Smooth muscle cell (in vitro differentiated cells): ENCODE data around the gene NUTM2F. TPM values are rescaled to one million over a fixed set of nuclear protein-coding genes. Genes with fewer than 3 reads are reported as not detected.
"Not testable (repeated sequence)": the region's sequence is repeated elsewhere in the genome, so short reads cannot be mapped to it uniquely, and the experiment has no call there.

ENCODE experiments used
- DNase-seq: peaks from one replicate; lab custom pipeline; 2025; ENCODE audit not compliant: unreplicated experiment; lab: John Stamatoyannopoulos, UW
- H2AFZ ChIP-seq: fragments of 200-600 bp; sonication (generic); 2 replicates; pipeline ENCODE4 v1.6.0; 2016; ENCODE audit warnings: antibody characterized with exemption, low read depth, mild to moderate bottlenecking
- H3F3A ChIP-seq: fragments of 200-600 bp; sonication (generic); 2 replicates; pipeline ENCODE4 v1.6.0; 2017; ENCODE audit warnings: antibody characterized with exemption, low read depth
- H3K27ac ChIP-seq: fragments of 200-600 bp; sonication (generic); 2 replicates; pipeline ENCODE4 v1.5.1; 2016; ENCODE audit warnings: low read depth, mild to moderate bottlenecking
- H3K27me3 ChIP-seq: fragments of 200-600 bp; sonication (generic); 2 replicates; pipeline ENCODE4 v1.6.1; 2016; ENCODE audit warnings: low read depth, mild to moderate bottlenecking
- H3K36me3 ChIP-seq: fragments of 200-600 bp; sonication (generic); 2 replicates; pipeline ENCODE4 v1.5.1; 2016; ENCODE audit warnings: low read depth
- H3K4me1 ChIP-seq: fragments of 200-600 bp; sonication (generic); 2 replicates; pipeline ENCODE4 v1.5.1; 2016; ENCODE audit warnings: low read depth
- H3K4me2 ChIP-seq: fragments of 200-600 bp; sonication (generic); 2 replicates; pipeline ENCODE4 v1.6.0; 2016; ENCODE audit warnings: mild to moderate bottlenecking
- H3K4me3 ChIP-seq: fragments of 200-600 bp; sonication (generic); 2 replicates; pipeline ENCODE4 v1.5.1; 2016; ENCODE audit warnings: mild to moderate bottlenecking
- H3K79me2 ChIP-seq: fragments of 200-600 bp; sonication (generic); 2 replicates; pipeline ENCODE4 v1.6.0; 2016; ENCODE audit warnings: low read depth, mild to moderate bottlenecking
- H3K9ac ChIP-seq: fragments of 200-600 bp; sonication (generic); 2 replicates; pipeline ENCODE4 v1.6.0; 2016; ENCODE audit warnings: low read depth
- H3K9me3 ChIP-seq: fragments of 200-600 bp; sonication (generic); replicated peaks from 2 replicates; pipeline ENCODE4 v1.5.1; 2016; ENCODE audit warnings: low read depth
- H4K20me1 ChIP-seq: fragments of 200-600 bp; sonication (generic); 2 replicates; pipeline ENCODE4 v1.6.0; 2016; ENCODE audit warnings: low read depth
- WGBS: methylation state at CpG from one replicate; pipeline ENCODE4 v1.1.7; 2016; ENCODE audit warnings: low lambda C conversion rate; 5-methylcytosine and 5-hydroxymethylcytosine counted together
- polyA plus RNA-seq: library from polyadenylated mRNA; unstranded; fragments of >200 nt; fragmentation: Nextera tagmentation; extraction: Ambion mirVana; gene quantifications from 2 replicates; pipeline ENCODE4 v1.2.1, GENCODE V29; 2016
- total RNA-seq: library from RNA; depleted of rRNA; stranded (reverse); fragments of >200 nt; gene quantifications from 2 replicates; pipeline ENCODE4 v1.2.3, GENCODE V29; 2014
- TF ChIP-seq, protein P1 (sequence below): fragments of 200-600 bp; sonication (generic); IDR thresholded peaks from 2 replicates; pipeline ENCODE4 v1.5.1; 2017; ENCODE audit warnings: borderline replicate concordance, mild to moderate bottlenecking, antibody characterized with exemption; ENCODE audit not compliant: insufficient read depth, poor library complexity, severe bottlenecking

The NUTM2F gene
- total and polyA plus RNA-seq, 2 experiments from 2014 or later, result 0.09 to 0.69 TPM

DNA sequence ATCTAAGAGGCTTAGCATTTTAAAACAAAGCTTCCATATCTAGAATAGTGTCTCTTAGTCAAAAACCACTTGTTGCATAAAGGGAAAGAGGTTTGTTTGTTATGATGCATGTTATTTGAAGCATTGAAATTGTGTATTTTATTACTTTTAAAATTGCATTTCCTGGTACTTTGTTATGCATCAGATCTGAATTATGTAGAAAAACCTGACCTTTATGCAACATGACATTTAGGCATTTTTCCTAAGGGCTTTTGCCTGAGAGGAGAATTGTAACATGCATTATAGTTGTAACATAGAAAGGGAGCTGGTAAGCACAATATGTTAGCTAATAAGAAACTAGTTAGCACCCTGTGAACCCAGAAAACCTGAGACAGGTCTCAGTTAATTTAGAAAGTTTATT is 47.3 kb downstream of the NUTM2F start:
- Histone ChIP-seq H3K4me2 (no peak overlapping the region), H4K20me1 (no peaks in the 10 kb centered on the region), H3F3A (no peaks in the 10 kb centered on the region), H3K36me3 (no peaks in the 10 kb centered on the region), H2AFZ (no peak overlapping the region), H3K27me3 (no peaks in the 10 kb centered on the region), H3K27ac (no peak overlapping the region), H3K9me3 (no peaks in the 10 kb centered on the region), H3K4me3 (no peak overlapping the region), H3K79me2 (no peaks in the 10 kb centered on the region), H3K4me1 (no peaks in the 10 kb centered on the region), H3K9ac (no peak overlapping the region)
- DNase-seq, result no peak
- TF ChIP-seq, protein P1, sequence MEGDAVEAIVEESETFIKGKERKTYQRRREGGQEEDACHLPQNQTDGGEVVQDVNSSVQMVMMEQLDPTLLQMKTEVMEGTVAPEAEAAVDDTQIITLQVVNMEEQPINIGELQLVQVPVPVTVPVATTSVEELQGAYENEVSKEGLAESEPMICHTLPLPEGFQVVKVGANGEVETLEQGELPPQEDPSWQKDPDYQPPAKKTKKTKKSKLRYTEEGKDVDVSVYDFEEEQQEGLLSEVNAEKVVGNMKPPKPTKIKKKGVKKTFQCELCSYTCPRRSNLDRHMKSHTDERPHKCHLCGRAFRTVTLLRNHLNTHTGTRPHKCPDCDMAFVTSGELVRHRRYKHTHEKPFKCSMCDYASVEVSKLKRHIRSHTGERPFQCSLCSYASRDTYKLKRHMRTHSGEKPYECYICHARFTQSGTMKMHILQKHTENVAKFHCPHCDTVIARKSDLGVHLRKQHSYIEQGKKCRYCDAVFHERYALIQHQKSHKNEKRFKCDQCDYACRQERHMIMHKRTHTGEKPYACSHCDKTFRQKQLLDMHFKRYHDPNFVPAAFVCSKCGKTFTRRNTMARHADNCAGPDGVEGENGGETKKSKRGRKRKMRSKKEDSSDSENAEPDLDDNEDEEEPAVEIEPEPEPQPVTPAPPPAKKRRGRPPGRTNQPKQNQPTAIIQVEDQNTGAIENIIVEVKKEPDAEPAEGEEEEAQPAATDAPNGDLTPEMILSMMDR, result no peak

DNA sequence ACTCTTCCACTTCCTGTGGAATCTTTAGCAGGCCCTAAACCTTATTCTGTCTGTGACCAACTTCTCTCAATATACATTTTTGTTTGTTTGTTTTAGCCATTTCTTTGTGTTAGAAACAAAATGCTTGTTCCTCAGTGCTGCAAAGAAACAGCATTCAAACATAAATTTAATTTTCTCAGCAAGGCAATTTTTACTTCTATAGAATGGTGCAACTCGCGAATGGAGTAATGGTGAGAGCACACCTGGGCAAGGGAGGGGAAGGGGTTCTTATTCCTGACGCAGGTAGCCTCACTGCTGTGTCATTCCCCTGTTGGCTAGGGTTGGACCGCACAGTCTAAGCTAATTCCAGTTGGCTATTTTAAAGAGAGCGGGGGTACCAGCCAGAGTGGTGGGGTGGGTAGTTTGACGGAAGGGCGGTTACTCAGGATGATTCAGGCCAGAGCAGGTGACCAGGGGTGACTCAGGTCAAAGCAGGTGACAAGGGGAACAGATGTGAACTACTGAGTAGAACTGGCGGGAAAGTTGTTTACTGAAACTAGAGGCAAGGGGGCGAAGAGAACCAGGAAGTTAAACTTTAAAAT is 47.9 kb downstream of the NUTM2F start:
- no peaks in the 10 kb centered on the region for H3K27me3 ChIP-seq
- no peak overlapping the region for H3K4me2 ChIP-seq
- no peaks in the 10 kb centered on the region for H4K20me1 ChIP-seq
- H3K9ac ChIP-seq, result no peak overlapping the region
- no peaks in the 10 kb centered on the region for H3K36me3 ChIP-seq
- H3K4me3 ChIP-seq, result no peak overlapping the region
- H2AFZ ChIP-seq, result no peak overlapping the region
- TF ChIP-seq, protein P1, result no peak
- H3K79me2 ChIP-seq, result no peaks in the 10 kb centered on the region
- no peaks in the 10 kb centered on the region for H3F3A ChIP-seq
- no peak for DNase-seq
- H3K4me1 ChIP-seq, result no peaks in the 10 kb centered on the region
- H3K27ac ChIP-seq, result no peak overlapping the region
- WGBS, result 95% methylated on average over 9 of the region's 9 CpGs
- H3K9me3 ChIP-seq, result no peaks in the 10 kb centered on the region

DNA sequence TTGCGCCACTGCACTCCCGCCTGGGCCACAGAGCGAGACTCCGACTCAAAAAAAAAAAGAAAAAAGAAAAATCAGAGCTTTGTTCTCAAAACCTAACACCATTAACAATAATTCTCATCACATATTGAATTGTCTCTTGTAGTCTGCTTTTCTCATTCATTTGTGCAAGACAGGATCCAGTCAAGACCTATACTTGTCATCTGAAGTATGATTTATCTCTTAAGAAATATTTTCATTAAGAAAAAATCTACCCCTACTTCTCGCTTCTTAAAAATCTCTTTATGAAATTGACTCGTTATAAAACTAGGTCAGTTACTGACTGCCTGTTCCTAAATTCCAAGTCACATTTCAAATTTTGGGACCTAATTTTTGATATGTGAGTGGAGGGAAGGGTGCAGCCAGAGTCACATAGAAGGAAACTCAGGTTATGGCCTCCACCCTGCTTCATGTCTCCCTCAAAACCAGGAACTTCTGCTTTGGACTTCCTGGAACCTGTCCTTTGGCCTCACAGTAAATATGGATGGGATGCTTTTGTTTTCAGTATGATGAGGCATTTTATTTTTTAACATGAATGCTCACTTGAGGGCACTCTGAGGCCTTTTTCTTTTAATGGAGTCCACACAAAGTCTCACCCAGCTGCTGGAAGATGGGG is 50.4 kb downstream of the NUTM2F start:
- Histone ChIP-seq H3K9me3 (no peaks in the 10 kb centered on the region), H3K27ac (no peak overlapping the region)
- DNase-seq, result no peak

DNA sequence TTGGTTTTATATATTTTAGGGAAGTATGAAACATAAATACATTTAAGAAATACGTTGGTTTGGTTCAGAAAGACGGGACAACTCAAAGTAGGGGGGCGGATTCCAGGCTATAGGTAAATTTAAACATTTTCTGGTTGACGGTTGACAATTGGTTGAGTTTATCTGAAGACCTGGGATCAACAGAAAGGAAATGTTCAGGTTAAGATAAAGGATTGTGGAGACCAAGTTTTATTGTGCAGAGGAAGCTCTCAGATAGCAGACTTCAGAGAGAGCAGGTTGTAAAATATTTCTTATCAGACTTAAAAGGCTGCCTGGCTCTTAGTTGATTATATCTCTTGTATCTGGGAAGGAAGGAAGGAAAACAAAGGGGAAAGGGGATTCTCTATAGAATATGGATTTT is 51.4 kb downstream of the NUTM2F start:
- H4K20me1 ChIP-seq, H3K27ac ChIP-seq, H3K4me3 ChIP-seq, H2AFZ ChIP-seq, H3K4me1 ChIP-seq, H3F3A ChIP-seq, H3K79me2 ChIP-seq, DNase-seq, H3K4me2 ChIP-seq, H3K9ac ChIP-seq, H3K9me3 ChIP-seq, H3K27me3 ChIP-seq, H3K36me3 ChIP-seq: not testable (repeated sequence)
- whole genome bisulfite sequencing, result 66% methylated on average over 4 of the region's 4 CpGs

More for the DNA sequence above, 50.4 kb downstream of the NUTM2F start:
- WGBS, result 98% methylated on average over 3 of the region's 6 CpGs
- Histone ChIP-seq H3K4me3 (no peak overlapping the region), H4K20me1 (no peaks in the 10 kb centered on the region), H2AFZ (no peak overlapping the region), H3K4me1 (no peaks in the 10 kb centered on the region), H3K9ac (no peak overlapping the region), H3K4me2 (no peak overlapping the region), H3K27me3 (no peaks in the 10 kb centered on the region), H3K79me2 (no peaks in the 10 kb centered on the region), H3F3A (no peaks in the 10 kb centered on the region), H3K36me3 (no peaks in the 10 kb centered on the region)
- TF ChIP-seq, protein P1, result no peak
